IPS DF 6.9 (cell line): ENCODE measurements around the gene CRISPLD2.
"Not testable (repeated sequence)": the region's sequence is repeated elsewhere in the genome, so short reads cannot be mapped to it uniquely, and the experiment has no call there.

Source experiments
- DNase-seq: peaks from one replicate; pipeline ENCODE4 v3.0.0-alpha.2; 2013; ENCODE audit warnings: low read depth, low spot score
- H3K27ac ChIP-seq: one replicate; pipeline ENCODE4 v1.5.1; 2013; ENCODE audit warnings: low read length, control low read depth
- H3K27me3 ChIP-seq: 2 replicates; pipeline ENCODE4 v1.6.1; 2013; ENCODE audit warnings: mild to moderate bottlenecking, low read length; ENCODE audit not compliant: control insufficient read depth, insufficient read depth
- H3K36me3 ChIP-seq: 2 replicates; pipeline ENCODE4 v1.6.1; 2013; ENCODE audit warnings: low read length; ENCODE audit not compliant: control insufficient read depth, insufficient read depth
- H3K4me1 ChIP-seq: 2 replicates; pipeline ENCODE4 v1.6.1; 2013; ENCODE audit warnings: low read length; ENCODE audit not compliant: control insufficient read depth, insufficient read depth
- H3K4me3 ChIP-seq: 2 replicates; pipeline ENCODE4 v1.5.1; 2013; ENCODE audit warnings: mild to moderate bottlenecking, low read length
- H3K9me3 ChIP-seq: 2 replicates; pipeline ENCODE4 v1.6.1; 2013; ENCODE audit warnings: low read length, inconsistent platforms; ENCODE audit not compliant: control insufficient read depth, insufficient read depth
- WGBS: extraction: QIAGEN DNeasy Blood & Tissue Kit; methylation state at CpG from one replicate; pipeline ENCODE4 v1.1.7; 2013; ENCODE audit warnings: mixed read lengths, missing lambda C conversion rate; ENCODE audit not compliant: insufficient read length, insufficient coverage; 5-methylcytosine and 5-hydroxymethylcytosine counted together

Gene CRISPLD2

GRCh38 chr16:84868829-84869472 lies 49.2 kb downstream of the CRISPLD2 start:
- Histone ChIP-seq H3K27ac (no peak overlapping the region), H3K27me3 (no peaks in the 10 kb centered on the region), H3K9me3 (no peaks in the 10 kb centered on the region), H3K4me1 (no peaks in the 10 kb centered on the region), H3K4me3 (no peak overlapping the region), H3K36me3 (no peaks in the 10 kb centered on the region)
- no CpG with 5 or more reads among the region's 17 CpGs for WGBS
- no peak for DNase-seq

DNA sequence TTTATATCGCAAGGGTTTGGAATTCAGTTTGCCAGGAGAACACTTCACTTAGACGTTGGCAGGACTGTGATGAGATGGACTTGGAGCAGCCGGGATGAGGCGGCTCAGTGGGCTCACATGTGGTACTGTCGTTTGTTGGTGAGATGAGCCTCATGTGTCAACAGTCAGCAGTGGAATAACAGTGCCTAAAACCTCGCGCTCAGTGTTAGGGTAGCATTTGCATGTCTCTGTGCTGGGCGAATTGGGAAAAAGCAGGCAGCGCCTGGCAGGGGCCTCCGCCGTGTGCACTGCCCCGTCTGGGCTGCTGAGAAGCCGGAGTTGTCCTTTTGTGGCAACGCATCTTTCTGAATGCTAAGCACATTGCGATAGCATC lies 49.7 kb downstream of the CRISPLD2 start:
- WGBS = no CpG with 5 or more reads among the region's 15 CpGs
- Histone ChIP-seq H3K27ac (no peak overlapping the region), H3K4me3 (no peak overlapping the region), H3K4me1 (no peaks in the 10 kb centered on the region), H3K9me3 (no peaks in the 10 kb centered on the region), H3K36me3 (no peaks in the 10 kb centered on the region), H3K27me3 (no peaks in the 10 kb centered on the region)
- no peak for DNase-seq

DNA sequence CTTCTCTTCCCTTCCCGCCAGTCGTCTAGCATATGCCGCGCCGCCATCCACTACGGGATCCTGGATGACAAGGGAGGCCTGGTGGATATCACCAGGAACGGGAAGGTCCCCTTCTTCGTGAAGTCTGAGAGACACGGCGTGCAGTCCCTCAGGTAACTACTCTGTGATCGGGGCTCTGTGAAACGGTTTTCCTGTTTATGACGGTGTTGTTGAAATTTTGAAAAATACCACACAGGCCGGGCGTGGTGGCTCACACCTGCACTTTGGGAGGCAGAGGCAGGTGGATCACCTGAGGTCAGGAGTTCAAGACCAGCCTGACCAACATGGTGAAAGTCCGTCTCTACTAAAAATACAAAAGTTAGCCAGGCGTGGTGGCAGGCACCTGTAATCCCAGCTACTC lies 53.2 kb downstream of the CRISPLD2 start:
- not testable (repeated sequence) for H3K9me3 ChIP-seq, H3K4me3 ChIP-seq, H3K27ac ChIP-seq, H3K36me3 ChIP-seq, H3K27me3 ChIP-seq, DNase-seq, H3K4me1 ChIP-seq
- WGBS = no CpG with 5 or more reads among the region's 17 CpGs

- H3K36me3 ChIP-seq = no peaks in the 10 kb centered on the region
- DNase-seq = no peak
- H3K27ac ChIP-seq = no peak overlapping the region
- no CpG with 5 or more reads among the region's 4 CpGs for WGBS
- no peaks in the 10 kb centered on the region for H3K27me3 ChIP-seq
- no peaks in the 10 kb centered on the region for H3K9me3 ChIP-seq
- no peaks in the 10 kb centered on the region for H3K4me1 ChIP-seq
- H3K4me3 ChIP-seq = no peak overlapping the region
These were observed 54.2 kb downstream of the CRISPLD2 start for GRCh38 chr16:84874004-84874435.

DNA sequence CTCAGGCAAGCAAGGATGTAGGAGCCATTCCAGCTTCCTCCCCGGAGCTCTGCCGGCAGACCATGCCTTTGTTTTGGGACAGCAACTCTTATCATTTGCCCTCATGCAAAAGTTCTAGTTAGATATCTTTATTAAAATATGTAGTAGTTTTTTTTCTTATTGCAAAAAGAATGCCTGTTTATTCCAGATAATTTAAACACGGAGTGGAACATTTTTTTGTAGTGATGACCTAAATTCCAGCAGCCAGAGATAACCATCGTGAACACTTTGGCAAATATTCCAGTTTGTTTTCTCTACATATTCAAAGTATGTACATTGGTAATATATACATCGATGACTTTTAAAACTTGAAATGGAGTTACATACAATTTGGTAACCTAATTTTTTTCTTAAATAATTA lies 54.8 kb downstream of the CRISPLD2 start:
- Histone ChIP-seq H3K27me3 (no peaks in the 10 kb centered on the region), H3K36me3 (no peaks in the 10 kb centered on the region), H3K4me1 (no peaks in the 10 kb centered on the region), H3K9me3 (no peaks in the 10 kb centered on the region), H3K4me3 (no peak overlapping the region), H3K27ac (no peak overlapping the region)
- no CpG with 5 or more reads among the region's 5 CpGs for WGBS
- DNase-seq = no peak

GRCh38 chr16:84874983-84875382 lies 55.2 kb downstream of the CRISPLD2 start:
- H3K9me3 ChIP-seq = no peaks in the 10 kb centered on the region
- DNase-seq = no peak
- WGBS = no CpG with 5 or more reads among the region's 3 CpGs
- H3K36me3 ChIP-seq = no peaks in the 10 kb centered on the region
- no peaks in the 10 kb centered on the region for H3K4me1 ChIP-seq
- H3K27me3 ChIP-seq = no peaks in the 10 kb centered on the region
- no peak overlapping the region for H3K27ac ChIP-seq
- H3K4me3 ChIP-seq = no peak overlapping the region

GRCh38 chr16:84875846-84876245 lies 56.1 kb downstream of the CRISPLD2 start:
- H3K9me3 ChIP-seq = no peaks in the 10 kb centered on the region
- H3K4me3 ChIP-seq = no peak overlapping the region
- DNase-seq = no peak
- H3K27ac ChIP-seq = no peak overlapping the region
- H3K4me1 ChIP-seq = no peaks in the 10 kb centered on the region
- WGBS = no CpG with 5 or more reads among the region's 6 CpGs
- H3K27me3 ChIP-seq = no peaks in the 10 kb centered on the region
- H3K36me3 ChIP-seq = no peaks in the 10 kb centered on the region

DNA sequence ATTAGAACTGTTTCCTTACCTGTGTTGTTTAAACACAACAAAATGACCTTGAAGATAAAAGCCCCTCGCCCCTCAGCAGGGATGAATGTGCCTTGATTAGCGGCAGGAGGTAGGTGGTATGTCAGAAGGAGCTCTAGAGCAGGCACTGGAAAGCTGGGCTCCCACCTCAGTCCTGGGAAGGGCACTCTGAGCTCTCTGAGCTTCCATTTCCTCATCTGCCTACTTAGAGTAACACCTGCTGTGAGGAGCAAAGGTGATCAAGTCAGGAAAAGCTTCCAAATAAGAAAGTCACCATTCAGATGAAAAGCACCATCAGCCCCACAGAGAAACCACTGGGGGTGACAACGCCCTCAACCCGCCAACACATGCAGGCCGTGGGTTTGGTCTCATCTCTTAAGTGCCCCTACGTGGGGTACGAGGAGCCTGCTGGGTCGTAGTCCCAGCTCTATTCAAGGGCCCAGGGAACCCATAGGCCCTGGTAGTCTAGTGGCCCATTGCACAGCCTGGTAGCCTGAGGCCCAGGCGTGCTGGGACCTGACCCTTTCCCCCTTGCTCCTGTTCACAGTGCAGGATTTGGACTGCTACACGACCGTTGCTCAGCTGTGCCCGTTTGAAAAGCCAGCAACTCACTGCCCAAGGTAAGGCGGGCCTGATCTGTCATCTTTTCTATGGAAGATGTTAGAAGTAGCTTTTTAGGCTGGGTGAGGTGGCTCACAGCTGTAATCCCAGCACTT lies 57.3 kb downstream of the CRISPLD2 start:
- H3K27ac ChIP-seq = no peak overlapping the region
- no peak for DNase-seq
- H3K4me1 ChIP-seq = no peaks in the 10 kb centered on the region
- H3K4me3 ChIP-seq = no peak overlapping the region
- WGBS = no CpG with 5 or more reads among the region's 13 CpGs
- H3K36me3 ChIP-seq = no peaks in the 10 kb centered on the region
- H3K9me3 ChIP-seq = no peaks in the 10 kb centered on the region
- no peaks in the 10 kb centered on the region for H3K27me3 ChIP-seq

DNA sequence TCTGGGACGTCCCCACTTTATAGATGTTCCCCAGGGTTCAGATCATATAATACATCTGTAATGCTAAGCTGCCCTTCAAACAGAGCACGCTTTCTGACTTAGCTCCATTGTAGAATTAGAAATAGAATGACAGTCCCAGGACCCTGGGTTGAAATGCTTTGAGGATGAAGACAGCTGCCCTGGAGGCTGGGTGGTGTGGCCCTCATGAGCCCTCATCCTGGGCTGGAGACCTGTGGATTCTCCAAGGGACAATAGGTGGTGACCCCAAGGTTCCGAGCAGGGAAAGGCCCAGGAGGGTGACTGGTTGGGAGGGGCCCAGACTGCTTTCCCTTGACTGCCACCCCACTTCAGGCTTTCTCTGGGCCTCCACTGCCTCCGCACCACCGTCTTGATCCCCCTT lies 59.0 kb downstream of the CRISPLD2 start:
- no peak overlapping the region for H3K4me3 ChIP-seq
- H3K27ac ChIP-seq = no peak overlapping the region
- WGBS = no CpG with 5 or more reads among the region's 5 CpGs
- H3K27me3 ChIP-seq = no peaks in the 10 kb centered on the region
- no peak for DNase-seq
- no peaks in the 10 kb centered on the region for H3K36me3 ChIP-seq
- H3K4me1 ChIP-seq = 0 out of 2 replicates have a peak, but pooled peaks cover 1% of the 10 kb centered on the region
- H3K9me3 ChIP-seq = no peaks in the 10 kb centered on the region

GRCh38 chr16:84879569-84880487 lies 60.0 kb downstream of the CRISPLD2 start:
- no peaks in the 10 kb centered on the region for H3K9me3 ChIP-seq
- H3K27me3 ChIP-seq = no peaks in the 10 kb centered on the region
- DNase-seq = no peak
- WGBS = no CpG with 5 or more reads among the region's 11 CpGs
- H3K4me1 ChIP-seq = peaks cover 4% of the 10 kb centered on the region; the same call in 1 of the 2 replicates
- no peaks in the 10 kb centered on the region for H3K36me3 ChIP-seq
- H3K27ac ChIP-seq = no peak overlapping the region
- H3K4me3 ChIP-seq = no peak overlapping the region
